Nephron (organoid): Measurements from ENCODE around the gene FTL.
"Not testable (repeated sequence)": the region's sequence is repeated elsewhere in the genome, so short reads cannot be mapped to it uniquely, and the experiment has no call there.

Source experiments
- H3K27ac Mint-ChIP-seq, 3 experiments: 2 replicates each; pipeline ENCODE4 v1.8.0; 2020; ENCODE audit warnings: mixed read lengths in 3 of 3, mild to moderate bottlenecking in 2 of 3, moderate library complexity in 1 of 3
- H3K27me3 Mint-ChIP-seq: 2 replicates; pipeline ENCODE4 v1.8.0; 2021; ENCODE audit warnings: low read depth, mild to moderate bottlenecking, moderate library complexity, mixed read lengths
- H3K36me3 Mint-ChIP-seq: 2 replicates; pipeline ENCODE4 v1.8.0; 2020; ENCODE audit warnings: low read depth, mixed read lengths
- H3K4me1 Mint-ChIP-seq: 2 replicates; pipeline ENCODE4 v1.8.0; 2020; ENCODE audit warnings: mixed read lengths
- H3K4me3 Mint-ChIP-seq, 3 experiments: 2 replicates each; pipeline ENCODE4 v1.8.0; 2020; ENCODE audit warnings: mild to moderate bottlenecking in 3 of 3, mixed read lengths in 3 of 3, moderate library complexity in 2 of 3
- H3K9me3 Mint-ChIP-seq: 2 replicates; pipeline ENCODE4 v1.8.0; 2020; ENCODE audit warnings: mixed read lengths
- CTCF ChIP-seq, 3 experiments: fragments of 200-600 bp; sonication (generic); IDR thresholded peaks; one replicate each; pipeline ENCODE4 v1.5.0; 2021; ENCODE audit warnings: antibody characterized with exemption in 3 of 3; ENCODE audit not compliant: unreplicated experiment in 3 of 3

FTL gene

DNA sequence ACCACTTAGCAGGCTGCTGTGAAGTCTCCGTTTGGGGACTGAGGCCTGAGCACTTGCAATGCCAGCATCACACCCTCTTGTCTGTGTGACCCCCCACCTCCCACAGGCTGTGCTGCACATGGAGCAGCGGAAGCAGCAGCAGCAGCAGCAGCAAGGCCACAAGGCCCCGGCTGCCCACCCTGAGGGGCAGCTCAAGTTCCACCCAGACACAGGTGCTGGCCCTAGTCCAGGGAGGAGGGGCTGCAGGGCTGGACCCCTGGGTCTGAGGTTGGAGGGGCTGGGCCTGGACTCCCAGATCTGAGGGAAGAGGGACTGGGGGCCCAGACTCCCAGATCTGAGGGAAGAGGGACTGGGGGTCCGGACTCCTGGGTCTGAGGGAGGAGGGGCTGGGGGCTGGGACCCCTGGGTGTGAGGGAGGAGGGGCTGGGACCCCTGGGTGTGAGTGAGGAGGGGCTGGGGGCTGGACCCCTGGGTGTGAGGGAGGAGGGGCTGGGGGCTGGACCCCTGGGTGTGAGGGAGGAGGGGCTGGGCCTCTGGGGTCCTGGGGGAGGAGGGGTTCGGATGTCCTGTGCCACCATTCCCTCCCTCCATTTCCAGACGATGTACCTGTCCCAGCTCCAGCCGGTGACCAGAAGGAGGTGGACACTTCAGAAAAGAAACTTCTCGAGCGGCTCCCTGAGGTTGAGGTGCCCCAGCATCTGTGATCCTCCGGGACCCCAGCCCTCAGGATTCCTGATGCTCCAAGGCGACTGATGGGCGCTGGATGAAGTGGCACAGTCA, 43.2 kb upstream of the FTL start:
- Mint-ChIP-seq H3K9me3 (no peaks in the 10 kb centered on the region), H3K27me3 (peaks cover 2% of the 10 kb centered on the region), H3K27ac (no peak overlapping the region), H3K4me1 (no peaks in the 10 kb centered on the region), H3K36me3 (peaks cover 26% of the 10 kb centered on the region), H3K4me3 (no peak overlapping the region)
- no peak for TF ChIP-seq CTCF (IDR thresholded peaks at IDR 0.05; ENCODE audit: unreplicated experiment in 3 of 3)

- Mint-ChIP-seq H3K27me3 (peaks cover 4% of the 10 kb centered on the region), H3K4me3 (no peak overlapping the region), H3K36me3 (peaks cover 22% of the 10 kb centered on the region), H3K27ac (no peak overlapping the region), H3K4me1 (no peaks in the 10 kb centered on the region), H3K9me3 (no peaks in the 10 kb centered on the region)
- TF ChIP-seq CTCF (IDR thresholded peaks at IDR 0.05; ENCODE audit: unreplicated experiment in 3 of 3) = no peak
Measured at GRCh38 chr19:48922548-48923490, 42.3 kb upstream of the FTL start.

DNA sequence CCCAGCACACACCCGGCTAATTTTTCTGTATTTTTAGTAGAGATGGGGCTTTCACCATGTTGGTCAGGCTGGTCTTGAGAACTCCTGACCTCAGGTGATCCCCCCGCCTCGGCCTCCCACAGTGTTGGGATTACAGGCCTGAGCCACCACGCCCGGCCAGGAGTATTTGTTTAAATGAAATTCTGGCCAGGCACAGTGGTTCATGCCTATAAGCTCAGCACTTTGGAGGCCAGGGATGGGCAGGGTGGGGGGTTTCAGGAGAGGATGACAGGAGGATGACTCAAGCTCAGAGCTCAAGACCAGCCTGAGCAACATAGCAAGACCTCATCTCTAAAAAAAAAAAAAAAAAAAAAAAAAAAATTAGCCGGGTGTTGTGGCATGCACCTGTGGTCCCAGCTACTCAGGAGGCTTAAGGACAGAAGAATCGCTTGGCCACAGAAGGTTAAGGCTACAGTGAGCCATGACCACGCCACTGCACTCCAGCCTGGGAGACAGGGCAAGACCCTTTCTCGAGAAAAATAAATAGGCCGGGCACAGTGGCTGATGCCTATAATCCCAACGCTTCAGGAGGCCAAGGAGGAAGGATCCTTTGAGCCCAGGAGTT, 39.8 kb upstream of the FTL start:
- no peak for TF ChIP-seq CTCF (IDR thresholded peaks at IDR 0.05; ENCODE audit: unreplicated experiment in 3 of 3)
- Mint-ChIP-seq H3K27ac (no peak overlapping the region), H3K4me3 (no peak overlapping the region), H3K36me3 (peaks cover 11% of the 10 kb centered on the region), H3K4me1 (no peaks in the 10 kb centered on the region), H3K9me3 (no peaks in the 10 kb centered on the region), H3K27me3 (peaks cover 4% of the 10 kb centered on the region)

DNA sequence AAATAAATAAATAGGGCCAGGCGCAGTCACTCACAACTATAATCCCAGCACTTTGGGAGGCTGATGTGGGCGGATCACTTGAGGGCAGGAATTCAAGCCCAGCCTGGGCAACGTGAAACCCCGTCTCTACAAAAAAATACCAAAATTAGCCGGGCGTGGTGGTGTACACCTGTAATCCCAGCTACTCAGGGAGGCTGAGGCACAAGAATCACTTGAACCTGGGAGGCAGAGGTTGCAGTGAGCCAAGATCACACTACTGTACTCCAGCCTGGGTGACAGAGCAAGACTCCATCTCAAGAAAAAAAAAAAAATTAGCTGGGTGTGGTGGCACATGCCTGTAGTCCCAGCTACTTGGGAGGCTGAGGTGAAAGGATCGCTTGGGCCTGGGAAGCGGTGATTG, 39.2 kb upstream of the FTL start:
- H3K4me1 Mint-ChIP-seq, H3K4me3 Mint-ChIP-seq, H3K27me3 Mint-ChIP-seq, H3K27ac Mint-ChIP-seq, H3K9me3 Mint-ChIP-seq: not testable (repeated sequence)
- H3K36me3 Mint-ChIP-seq = peaks cover 11% of the 10 kb centered on the region

DNA sequence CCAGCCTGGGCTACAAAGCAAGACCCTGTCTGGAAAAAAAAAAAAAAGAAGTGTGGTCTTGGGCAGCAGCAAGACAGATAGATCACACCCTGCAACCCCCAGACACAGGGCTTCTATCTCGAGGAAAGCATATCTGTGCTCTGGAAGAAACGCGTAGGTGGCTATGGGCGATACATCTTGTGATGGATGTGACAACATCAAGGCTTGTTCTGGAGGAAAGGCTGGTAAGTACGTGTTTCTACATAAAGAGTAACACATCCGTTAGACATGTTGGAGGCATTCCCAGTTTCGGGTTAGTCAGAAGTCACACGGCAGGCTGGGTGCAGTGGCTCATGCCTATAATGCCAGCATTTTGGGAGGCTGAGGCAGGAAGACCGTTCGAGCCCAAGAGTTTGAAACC, 38.2 kb upstream of the FTL start:
- Mint-ChIP-seq H3K36me3 (peaks cover 7% of the 10 kb centered on the region), H3K27ac (no peak overlapping the region), H3K9me3 (no peaks in the 10 kb centered on the region), H3K27me3 (peaks cover 10% of the 10 kb centered on the region), H3K4me3 (no peak overlapping the region), H3K4me1 (no peaks in the 10 kb centered on the region)
- TF ChIP-seq CTCF (IDR thresholded peaks at IDR 0.05; ENCODE audit: unreplicated experiment in 3 of 3) = no peak

DNA sequence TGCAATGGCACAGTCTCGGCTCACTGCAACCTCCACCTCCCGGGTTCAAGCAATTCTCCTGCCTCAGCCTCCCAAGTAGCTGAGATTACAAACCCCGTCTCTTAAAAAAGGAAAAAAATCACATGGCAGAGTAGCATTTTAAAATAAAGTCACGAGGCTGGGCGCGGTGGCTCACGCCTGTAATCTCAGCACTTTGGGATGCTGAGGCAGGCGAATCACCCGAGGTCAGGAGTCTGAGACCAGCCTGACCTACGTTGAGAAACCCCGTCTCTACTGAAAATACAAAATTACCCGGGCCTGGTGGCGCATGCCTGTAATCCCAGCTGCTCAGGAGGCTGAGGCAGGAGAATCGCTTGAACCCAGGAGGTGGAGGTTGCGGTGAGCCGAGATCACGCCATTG, 37.4 kb upstream of the FTL start:
- H3K4me3 Mint-ChIP-seq, H3K9me3 Mint-ChIP-seq, H3K4me1 Mint-ChIP-seq, H3K36me3 Mint-ChIP-seq, H3K27ac Mint-ChIP-seq: not testable (repeated sequence)
- peaks cover 13% of the 10 kb centered on the region for H3K27me3 Mint-ChIP-seq
